HG03196 (cell line): Measurements from ENCODE around the gene RGS11.
"Not testable (repeated sequence)": the region's sequence is repeated elsewhere in the genome, so short reads cannot be mapped to it uniquely, and the experiment has no call there.

Experiments used
- ATAC-seq: cut with Tn5 transposase; IDR thresholded peaks from one replicate; pipeline ENCODE4 v1.9.1; 2021; ENCODE audit not compliant: unreplicated experiment

RGS11 gene

GRCh38 chr16:230949-231348 lies 44.8 kb downstream of the RGS11 start:
- ATAC-seq, result no peak

- not testable (repeated sequence) for ATAC-seq
These were observed 45.4 kb downstream of the RGS11 start for GRCh38 chr16:230351-230750.

GRCh38 chr16:229731-230281 lies 45.9 kb downstream of the RGS11 start:
- ATAC-seq, result no peak

GRCh38 chr16:228852-229730 lies 46.7 kb downstream of the RGS11 start, which contains the start of gene LUC7L:
Gene LUC7L (minus strand): TSS chr16:229449. CDS start chr16:229339, 110 bp downstream.
- ATAC-seq, result peak; percentile 76

- ATAC-seq, result peak; percentile 6
These were observed 47.4 kb downstream of the RGS11 start for GRCh38 chr16:228151-228851.

- ATAC-seq, result no peak
These were observed 55.7 kb downstream of the RGS11 start for GRCh38 chr16:220021-220420.
